ENCODE measurements around the gene C16orf95. TPM values are rescaled to one million over a fixed set of nuclear protein-coding genes. Genes with fewer than 3 reads are reported as not detected.

C16orf95 gene
- total RNA-seq, 3 donors from 2014 or later (not counting 1 experiment from before 2014, with no cell fraction given): 1.6 to 4.1 (median 2.7) TPM

GRCh38 chr16:87331241-87331801 is 14.1 kb upstream of the C16orf95 start:
- intact Hi-C loops (cut with micrococcal nuclease): no loop called here
- ATAC-seq (no peak), DNase-seq (no peak)
- H3K36me3 Mint-ChIP-seq: no peaks in the 10 kb centered on the region
- no peaks in the 10 kb centered on the region for H3K9me3 Mint-ChIP-seq
- no peak overlapping the region for H3K27ac Mint-ChIP-seq
- H3K27ac ChIP-seq (ENCODE audit: low read length): no peak overlapping the region
- no peaks in the 10 kb centered on the region for H3K4me1 ChIP-seq (ENCODE audit: control insufficient read depth, insufficient read depth, low read length)
- H3K27me3 Mint-ChIP-seq (ENCODE audit: low read depth in 2 of 2): no peaks in the 10 kb centered on the region
- no peaks in the 10 kb centered on the region for H3K9me3 ChIP-seq (ENCODE audit: control insufficient read depth, insufficient read depth, low read length)
- WGBS (ENCODE audit: insufficient coverage): 98% methylated on average over 31 of the region's 31 CpGs
- no peaks in the 10 kb centered on the region for H3K4me1 Mint-ChIP-seq
- H3K36me3 ChIP-seq (ENCODE audit: control insufficient read depth, insufficient read depth, low read length): peaks cover 43% of the 10 kb centered on the region
- no peak overlapping the region for H3K4me3 ChIP-seq (ENCODE audit: low read length)
- TF ChIP-seq CTCF (IDR thresholded peaks at IDR 0.05): no peak
- H3K4me3 Mint-ChIP-seq: no peak overlapping the region
- H3K27me3 ChIP-seq (ENCODE audit: control insufficient read depth, insufficient read depth, low read length): no peaks in the 10 kb centered on the region

GRCh38 chr16:87330646-87331045 is 13.5 kb upstream of the C16orf95 start:
- H3K27ac ChIP-seq (ENCODE audit: low read length): no peak overlapping the region

GRCh38 chr16:87330257-87330624 is 13.0 kb upstream of the C16orf95 start:
- H3K9me3 ChIP-seq (ENCODE audit: control insufficient read depth, insufficient read depth, low read length): no peaks in the 10 kb centered on the region
- DNase-seq (no peak), ATAC-seq (no peak)
- no peaks in the 10 kb centered on the region for H3K9me3 Mint-ChIP-seq
- no peaks in the 10 kb centered on the region for H3K4me1 ChIP-seq (ENCODE audit: control insufficient read depth, insufficient read depth, low read length)
- 98% methylated on average over 11 of the region's 11 CpGs for WGBS (ENCODE audit: insufficient coverage)
- H3K4me3 Mint-ChIP-seq: no peak overlapping the region
- H3K4me3 ChIP-seq (ENCODE audit: low read length): no peak overlapping the region
- no peak for TF ChIP-seq CTCF (IDR thresholded peaks at IDR 0.05)
- peaks cover 37% of the 10 kb centered on the region for H3K36me3 ChIP-seq (ENCODE audit: control insufficient read depth, insufficient read depth, low read length)
- H3K27me3 ChIP-seq (ENCODE audit: control insufficient read depth, insufficient read depth, low read length): no peaks in the 10 kb centered on the region
- H3K4me1 Mint-ChIP-seq: peaks cover 0 to 3% of the 10 kb centered on the region in 2 donors
- no peaks in the 10 kb centered on the region for H3K27me3 Mint-ChIP-seq (ENCODE audit: low read depth in 2 of 2)
- no peak overlapping the region for H3K27ac ChIP-seq (ENCODE audit: low read length)
- H3K36me3 Mint-ChIP-seq: no peaks in the 10 kb centered on the region
- H3K27ac Mint-ChIP-seq: no peak overlapping the region
- intact Hi-C loops (cut with micrococcal nuclease): no loop called here

More at GRCh38 chr16:87330646-87331045, 13.5 kb upstream of the C16orf95 start:
- DNase-seq (no peak), ATAC-seq (no peak)
- Histone ChIP-seq H3K4me1 (ENCODE audit: control insufficient read depth, insufficient read depth, low read length) (no peaks in the 10 kb centered on the region), H3K4me3 (ENCODE audit: low read length) (no peak overlapping the region), H3K36me3 (ENCODE audit: control insufficient read depth, insufficient read depth, low read length) (peaks cover 40% of the 10 kb centered on the region), H3K9me3 (ENCODE audit: control insufficient read depth, insufficient read depth, low read length) (no peaks in the 10 kb centered on the region), H3K27me3 (ENCODE audit: control insufficient read depth, insufficient read depth, low read length) (no peaks in the 10 kb centered on the region)
- no peak for TF ChIP-seq CTCF (IDR thresholded peaks at IDR 0.05)
- intact Hi-C loops (cut with micrococcal nuclease): no loop called here
- Mint-ChIP-seq H3K27me3 (ENCODE audit: low read depth in 2 of 2) (no peaks in the 10 kb centered on the region), H3K4me3 (no peak overlapping the region), H3K9me3 (no peaks in the 10 kb centered on the region), H3K36me3 (no peaks in the 10 kb centered on the region), H3K4me1 (peaks cover 0 to 3% of the 10 kb centered on the region in 2 donors), H3K27ac (no peak overlapping the region)
- 98% methylated on average over 15 of the region's 15 CpGs for WGBS (ENCODE audit: insufficient coverage)
